NCI-H748 treated with DMSO at 0.1 percent for 48 hours (cell line): ENCODE results near the gene EXOSC1.
"Not testable (repeated sequence)": the region's sequence is repeated elsewhere in the genome, so short reads cannot be mapped to it uniquely, and the experiment has no call there.

Experiments used
- DNase-seq: peaks from one replicate; lab custom pipeline; 2025; lab: John Stamatoyannopoulos, UW

Gene EXOSC1

DNA sequence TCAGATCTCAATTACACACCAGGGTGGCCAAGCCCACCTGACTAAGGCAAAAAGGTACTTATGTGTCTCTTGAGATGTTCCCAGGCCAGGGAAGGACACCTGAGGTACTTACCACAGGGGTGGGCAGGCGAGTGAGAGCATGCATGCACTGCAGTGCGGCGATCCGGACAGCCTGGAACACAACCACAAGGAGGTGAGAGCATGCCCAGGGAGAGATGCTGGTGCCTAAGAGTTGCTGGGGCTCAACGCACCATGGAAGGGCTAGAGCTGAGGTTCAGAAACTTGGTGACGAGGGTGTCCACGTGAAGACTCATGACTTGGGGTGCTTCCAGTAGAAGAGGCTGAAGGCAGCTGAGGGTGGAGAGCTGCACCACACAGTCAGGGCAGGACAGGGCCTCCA lies 13.3 kb upstream of the EXOSC1 start:
- DNase-seq = no peak

DNA sequence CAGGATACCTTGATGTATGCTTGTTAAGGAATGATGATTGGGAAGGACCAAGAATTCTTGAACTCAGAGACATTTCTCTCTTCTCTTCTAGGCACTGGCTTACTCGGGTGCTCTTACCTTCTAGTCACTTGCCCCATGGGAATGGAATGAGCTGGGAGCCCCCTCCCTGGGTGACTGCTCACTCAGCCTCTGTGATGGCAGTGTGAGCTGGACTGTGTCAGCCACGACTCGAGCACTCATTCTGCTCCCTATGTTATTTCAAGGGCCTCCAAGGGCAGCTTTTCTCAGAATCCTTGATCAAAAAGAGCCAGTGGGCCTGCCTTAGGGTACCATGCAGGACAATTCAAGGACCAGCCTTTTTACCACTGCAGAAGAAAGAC lies 10.9 kb upstream of the EXOSC1 start:
- no peak for DNase-seq

DNA sequence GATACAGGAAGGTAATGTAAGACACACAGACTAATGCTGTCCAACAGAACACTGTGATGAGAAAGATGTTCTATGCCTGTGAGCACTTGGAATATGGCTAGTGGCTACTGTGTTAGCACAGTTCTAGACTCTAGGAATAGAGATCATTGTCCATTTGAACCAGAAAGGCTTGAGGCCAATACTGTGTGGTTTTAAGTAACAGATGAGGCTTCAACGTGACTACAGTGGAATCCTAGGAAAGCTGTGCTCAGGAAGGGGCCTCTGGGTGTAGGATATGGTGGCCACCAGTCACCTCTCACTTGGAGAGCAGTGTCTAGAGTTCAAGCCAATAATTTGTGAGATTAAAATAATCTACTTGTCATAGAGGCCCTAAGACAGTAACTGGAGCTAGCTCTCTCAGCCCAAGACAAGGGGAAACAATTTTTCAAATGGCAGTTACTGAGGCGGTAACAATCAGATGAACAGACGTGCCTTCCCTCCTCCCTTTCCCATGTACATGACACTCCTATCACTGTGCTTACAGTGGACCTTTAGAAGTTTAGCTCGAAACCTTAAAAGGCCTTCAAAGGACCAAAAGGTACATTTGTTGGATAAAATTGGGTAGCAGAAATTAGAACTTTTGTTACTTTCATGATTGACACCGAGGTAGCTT lies 10.4 kb upstream of the EXOSC1 start:
- DNase-seq = no peak

DNA sequence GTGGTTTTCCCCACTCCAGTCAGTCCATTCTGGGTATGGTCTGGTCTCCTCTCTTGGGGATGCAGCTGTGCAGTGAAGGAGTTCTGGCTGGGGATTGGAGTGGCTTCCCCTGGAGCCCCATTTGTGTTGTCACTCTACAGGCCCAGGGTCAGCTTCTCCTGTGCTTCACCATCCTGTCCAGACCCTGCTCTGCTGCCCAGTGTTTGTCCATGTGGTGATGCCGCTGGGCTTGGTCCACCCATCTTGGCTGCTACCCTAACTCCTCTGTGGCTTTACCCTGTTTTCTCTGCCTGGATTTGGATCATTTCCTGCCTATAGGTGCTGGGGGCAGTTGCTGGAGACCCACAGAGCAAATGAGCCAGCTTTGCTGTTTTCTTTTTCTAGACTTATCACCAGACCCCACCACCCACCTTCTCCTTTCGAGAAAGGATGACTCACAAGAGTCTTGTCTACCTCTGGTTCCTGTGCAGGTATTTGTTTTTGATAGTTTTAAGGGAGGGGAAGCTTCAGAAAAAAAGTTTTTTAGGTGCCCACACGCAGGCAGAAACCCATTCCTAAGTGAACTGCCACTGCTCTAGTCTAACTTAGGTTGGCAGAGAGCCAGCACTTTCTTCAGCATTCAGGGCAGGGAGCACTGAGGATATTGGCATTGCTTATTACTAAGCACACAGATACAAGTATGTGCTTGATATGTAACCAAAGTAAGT lies 8.7 kb upstream of the EXOSC1 start:
- no peak for DNase-seq

DNA sequence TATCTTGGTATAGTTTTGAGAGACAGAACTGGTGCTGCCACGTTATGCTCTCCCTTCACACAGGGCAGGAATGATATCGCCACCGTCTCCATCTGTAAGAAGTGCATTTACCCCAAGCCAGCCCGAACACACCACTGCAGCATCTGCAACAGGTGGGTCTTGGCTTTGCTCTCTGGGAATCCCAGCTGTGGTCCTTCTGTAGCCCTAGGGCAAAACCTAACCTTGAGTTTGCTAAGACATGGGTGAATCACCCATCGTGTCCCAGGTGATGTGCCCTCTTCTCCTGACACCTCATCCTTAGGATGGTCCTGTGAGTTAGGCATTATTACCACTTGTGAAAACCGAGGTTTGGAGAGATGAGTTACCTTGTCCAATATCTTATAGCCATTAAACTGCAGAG lies 6.5 kb upstream of the EXOSC1 start:
- DNase-seq = no peak

DNA sequence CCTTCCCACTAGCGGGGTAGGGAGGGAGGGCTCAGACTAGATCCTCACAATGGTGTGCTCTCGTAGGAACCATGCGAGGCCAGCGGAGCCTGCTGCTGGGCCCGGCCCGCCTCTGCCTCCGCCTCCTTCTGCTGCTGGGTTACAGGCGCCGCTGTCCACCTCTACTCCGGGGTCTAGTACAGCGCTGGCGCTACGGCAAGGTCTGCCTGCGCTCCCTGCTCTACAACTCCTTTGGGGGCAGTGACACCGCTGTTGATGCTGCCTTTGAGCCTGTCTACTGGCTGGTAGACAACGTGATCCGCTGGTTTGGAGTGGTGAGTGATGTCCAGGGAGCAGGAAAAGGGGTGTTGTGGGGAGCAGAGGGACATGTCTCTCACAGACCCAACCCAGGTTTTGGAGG lies 5.8 kb upstream of the EXOSC1 start:
- no peak for DNase-seq

DNA sequence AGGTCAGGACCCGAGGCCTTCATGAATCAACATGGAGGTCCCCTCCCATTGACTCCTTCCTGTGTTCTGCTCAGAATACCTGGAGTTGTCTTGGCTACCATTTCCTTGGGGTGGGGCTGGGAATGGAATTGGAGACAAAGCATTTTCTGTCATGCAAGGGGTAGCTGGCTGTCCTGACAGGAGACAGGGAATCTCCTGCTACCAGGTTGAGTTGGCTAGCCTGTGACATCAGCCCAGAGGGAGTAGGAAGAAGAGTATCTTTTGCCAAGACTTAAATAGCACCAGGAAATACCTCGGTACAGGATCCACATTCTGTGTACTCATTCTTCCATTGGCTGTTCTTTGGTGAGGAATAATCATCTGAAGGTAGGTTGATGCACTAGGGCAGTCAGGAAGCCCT lies 5.0 kb upstream of the EXOSC1 start:
- DNase-seq = no peak

DNA sequence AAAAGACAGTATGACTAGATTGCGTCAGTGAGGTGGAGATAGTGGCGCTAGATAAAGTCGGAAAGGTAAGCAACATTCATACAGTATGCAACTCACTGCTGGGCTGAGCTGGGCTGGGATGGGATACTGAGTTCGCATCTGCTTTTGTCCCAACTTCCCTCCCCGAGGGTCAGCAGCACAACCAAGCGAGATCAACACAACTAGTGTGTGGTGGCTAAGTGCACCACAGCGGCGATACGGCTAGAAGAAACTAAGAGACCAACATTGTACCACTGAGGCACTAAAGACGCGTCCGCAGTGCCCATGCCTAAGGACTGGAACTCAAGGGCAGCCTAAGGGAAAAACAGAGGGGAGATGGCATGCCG lies 467 bp downstream of the EXOSC1 start:
- DNase-seq = no peak

DNA sequence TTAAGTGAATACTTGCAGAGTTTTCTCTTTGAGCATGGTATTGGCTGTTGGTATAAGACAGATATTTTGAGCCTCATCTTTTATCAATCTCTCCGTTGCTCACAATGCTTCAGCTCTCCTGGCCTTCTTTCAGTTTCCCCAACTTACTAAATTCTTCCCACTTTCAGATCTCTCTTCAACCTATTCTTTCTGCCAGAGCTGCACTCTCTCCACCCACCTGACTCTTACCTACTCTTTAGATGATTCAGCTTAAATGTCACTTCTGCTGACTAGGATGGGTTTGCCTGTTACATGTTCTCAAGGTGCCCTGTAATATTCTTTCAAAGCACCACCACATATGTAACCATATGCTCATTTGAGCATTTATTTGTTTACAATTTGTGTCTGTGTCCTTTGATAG lies 1.6 kb downstream of the EXOSC1 start:
- no peak for DNase-seq

DNA sequence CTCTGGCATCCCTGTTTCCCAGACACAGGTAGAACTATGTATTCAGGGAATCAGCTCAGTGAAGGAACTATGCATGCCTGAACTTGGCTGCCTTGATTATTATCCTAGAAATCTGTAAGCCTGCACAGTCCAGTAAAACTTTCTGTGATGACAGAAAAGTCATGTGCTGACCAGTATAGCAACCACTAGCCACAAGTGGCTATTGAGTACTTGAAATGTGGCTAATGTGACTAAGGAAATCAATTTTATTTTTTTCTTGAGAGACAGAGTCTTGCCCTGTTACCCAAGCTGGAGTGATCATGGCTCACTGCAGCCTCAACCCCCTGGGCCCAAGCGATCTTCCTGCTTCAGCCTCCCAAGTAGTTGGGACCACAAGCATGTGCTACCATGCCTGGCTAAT lies 3.5 kb downstream of the EXOSC1 start:
- DNase-seq = no peak

DNA sequence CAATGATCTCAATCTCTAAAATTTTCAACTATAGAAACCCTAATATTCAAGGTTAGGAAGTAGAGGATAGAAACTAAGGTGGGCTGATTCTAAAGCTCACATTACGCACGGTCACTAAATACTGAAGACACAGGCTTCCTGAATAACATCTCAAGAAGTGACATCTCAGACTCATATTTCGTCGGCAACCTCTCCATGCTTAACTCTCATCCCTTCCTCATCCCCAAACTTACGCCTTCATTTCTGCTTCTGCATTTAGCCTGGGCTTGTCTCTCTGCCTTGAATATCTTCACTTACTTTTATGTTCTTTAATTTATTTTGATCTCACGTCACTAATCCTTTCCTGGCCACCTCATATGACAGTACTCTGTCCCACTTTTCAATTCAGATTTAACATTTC lies 10.6 kb downstream of the EXOSC1 start:
- no peak for DNase-seq

DNA sequence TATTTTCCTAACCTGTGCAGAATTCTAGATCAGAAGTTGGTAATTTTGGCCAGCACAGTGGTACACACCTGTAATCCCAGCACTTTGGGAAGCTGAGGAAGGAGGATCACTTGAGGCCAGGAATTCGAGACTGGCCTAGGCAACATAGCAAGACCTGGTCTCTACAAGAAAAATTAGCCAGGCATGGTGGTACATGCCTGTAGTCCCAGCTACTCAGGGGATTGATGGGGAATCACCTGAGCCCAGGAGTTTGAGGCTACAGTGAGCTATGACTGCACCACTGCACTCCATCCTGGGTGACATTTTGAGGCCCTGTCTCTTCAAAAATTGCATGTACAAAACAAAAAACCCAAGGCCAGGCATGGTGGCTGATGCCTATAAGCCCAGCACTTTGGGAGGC lies 11.2 kb downstream of the EXOSC1 start:
- no peak for DNase-seq

DNA sequence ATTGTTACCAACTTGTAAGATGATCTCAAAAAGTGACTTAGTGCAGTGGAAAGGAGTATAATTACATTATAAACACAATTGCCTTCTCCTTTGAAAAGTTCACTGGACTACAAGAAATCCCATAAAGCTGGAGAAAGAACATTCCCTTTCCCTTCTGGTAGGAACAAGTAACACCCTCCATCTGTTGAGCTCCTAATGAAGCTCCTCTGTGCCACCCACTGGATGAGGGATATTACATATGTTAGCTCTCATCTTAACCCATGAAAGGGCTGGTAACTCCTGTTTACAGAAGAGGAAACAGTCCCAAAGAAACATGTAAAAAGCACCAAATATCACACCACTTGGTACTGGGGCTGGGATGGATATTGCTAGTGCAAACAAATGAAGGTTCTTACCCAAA lies 11.8 kb downstream of the EXOSC1 start:
- no peak for DNase-seq

DNA sequence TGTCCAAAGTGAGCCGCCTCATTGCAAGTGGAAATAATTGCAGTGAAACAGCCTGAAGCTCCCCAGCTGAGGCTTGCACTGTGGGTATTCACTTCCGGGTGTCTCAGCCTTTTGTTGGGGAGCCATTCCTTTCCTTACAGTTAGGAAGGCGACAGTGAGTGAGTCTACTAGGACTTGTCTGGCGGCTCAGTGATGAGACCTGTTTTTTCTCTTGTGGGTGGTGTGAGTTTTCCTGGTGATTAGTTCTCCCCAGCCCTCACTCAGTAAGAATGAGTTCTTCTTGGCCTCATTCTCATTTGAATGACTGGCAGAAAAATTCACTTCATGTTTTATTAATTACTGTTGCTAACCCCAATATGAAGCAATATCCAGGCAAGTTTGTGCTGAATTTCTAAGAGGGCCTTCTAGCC lies 17.2 kb downstream of the EXOSC1 start:
- no peak for DNase-seq

DNA sequence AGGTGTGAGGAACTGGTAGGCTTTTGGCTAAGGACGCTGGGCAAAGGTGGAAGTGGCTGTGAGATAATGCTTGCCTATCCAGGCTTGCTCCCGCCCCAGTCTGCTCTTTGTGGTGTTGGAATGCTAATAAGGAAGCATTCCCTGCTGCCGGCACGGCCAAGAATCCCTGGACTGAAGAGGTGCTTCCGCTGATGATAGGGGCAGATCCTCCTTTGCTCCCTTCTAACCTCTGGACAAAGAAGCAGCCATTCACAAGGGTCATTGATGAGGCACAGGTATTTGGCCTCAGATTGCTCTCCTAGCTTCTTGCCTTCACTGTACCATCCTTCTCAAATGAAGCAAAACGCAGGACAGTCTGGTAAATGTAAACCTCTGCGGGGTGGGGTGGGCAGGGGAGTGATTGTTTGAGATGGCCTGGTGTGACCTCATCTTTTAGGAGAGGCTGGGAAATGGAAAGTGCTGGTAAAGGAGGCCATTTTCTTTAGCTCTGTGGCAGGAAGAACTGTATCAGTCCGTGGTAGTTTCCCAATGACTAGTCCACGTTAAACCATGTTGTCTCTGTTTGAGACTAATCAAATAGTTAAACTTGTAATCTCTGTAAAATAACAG lies 18.1 kb downstream of the EXOSC1 start:
- DNase-seq = no peak

DNA sequence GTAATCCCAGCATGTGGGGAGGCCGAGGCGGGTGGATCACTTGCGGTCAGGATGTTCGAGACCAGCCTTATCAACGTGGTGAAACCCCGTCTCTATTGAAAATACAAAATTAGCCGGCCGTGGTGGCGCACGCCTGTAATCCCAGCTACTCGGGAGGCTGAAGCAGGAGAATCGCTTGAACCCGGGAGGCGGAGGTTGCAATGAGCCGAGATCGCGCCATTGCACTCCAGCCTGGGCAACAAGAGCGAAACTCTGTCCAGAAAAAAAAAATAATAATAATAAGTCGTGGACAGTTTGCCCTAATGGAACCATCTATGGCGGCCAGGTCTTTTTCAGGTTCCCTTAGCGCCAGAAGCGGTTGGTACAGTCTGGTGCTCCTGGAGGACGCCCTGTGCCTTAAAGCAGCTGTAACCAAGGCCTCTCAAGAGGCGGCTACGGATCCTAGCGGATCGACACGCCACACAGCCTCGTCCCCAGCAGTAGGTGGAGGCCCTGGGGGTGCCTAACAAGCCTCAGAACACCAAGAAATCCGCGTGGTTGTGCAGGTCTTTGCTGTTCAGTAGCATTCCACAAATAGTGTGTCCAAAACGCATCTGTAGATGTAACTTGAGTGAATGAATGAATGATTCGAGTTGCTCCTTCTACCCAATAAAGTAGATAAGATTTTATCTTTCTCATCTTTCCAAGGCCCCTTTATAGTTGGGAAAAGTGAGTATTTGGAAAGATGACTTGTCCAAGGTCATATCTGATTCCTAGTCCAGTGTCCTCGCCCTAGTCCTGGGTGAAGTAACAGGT lies 18.8 kb downstream of the EXOSC1 start:
- DNase-seq = no peak

DNA sequence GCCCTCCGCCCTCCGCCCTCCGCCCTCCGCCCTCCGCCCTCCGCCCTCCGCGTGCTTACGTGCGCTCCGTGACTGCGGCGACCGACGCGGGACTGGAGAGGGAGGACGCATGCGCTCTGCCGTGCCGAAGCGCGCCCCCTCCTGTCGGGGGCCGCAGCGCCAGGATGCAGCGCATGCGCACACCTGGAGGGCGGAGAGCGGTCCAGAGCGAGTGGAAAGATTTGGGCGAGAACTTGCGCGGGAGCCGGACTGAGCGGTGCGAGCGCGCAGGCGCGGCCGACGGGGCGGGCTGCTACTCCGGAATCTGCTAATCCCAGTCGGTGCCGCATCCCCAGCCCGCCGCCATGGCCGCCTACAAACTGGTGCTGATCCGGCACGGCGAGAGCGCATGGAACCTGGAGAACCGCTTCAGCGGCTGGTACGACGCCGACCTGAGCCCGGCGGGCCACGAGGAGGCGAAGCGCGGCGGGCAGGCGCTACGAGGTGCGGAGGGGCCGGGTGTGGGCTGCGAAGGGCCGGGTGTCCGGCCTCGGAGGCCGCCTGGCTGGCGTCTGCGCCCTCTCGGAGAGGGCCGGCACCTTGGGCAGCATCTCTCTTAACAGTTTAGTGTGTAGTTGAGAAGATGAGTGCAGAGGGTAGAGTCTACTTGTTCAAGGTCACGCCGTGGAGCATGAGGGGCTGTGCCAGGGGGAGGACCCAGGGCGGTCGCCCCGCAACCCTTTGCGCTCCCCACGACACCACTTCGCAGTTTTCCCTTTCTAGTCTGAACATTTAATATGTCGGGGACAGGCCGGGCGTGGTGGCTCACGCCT lies 19.6 kb downstream of the EXOSC1 start, which contains the start of gene PGAM1:
PGAM1 (plus strand) TSS at position 228 of the 812 bp plus-strand sequence; CDS start at position 345, 117 bp downstream.
- peak; percentile 77 for DNase-seq

DNA sequence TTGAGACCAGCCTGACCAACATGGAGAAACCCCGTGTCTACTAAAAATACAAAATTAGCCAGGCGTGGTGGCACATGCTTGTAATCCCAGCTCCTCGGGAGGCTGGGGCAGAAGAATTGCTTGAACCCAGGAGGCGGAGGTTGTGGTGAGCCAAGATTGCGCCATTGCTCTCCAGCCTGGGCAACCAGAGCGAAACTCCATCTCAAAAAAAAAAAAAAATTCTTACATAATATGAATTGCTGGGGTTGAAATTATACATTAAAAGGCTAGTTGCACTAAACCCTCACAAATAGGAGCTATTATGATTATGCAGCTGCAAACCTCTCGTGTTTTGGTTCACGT lies 22.1 kb downstream of the EXOSC1 start:
- DNase-seq = not testable (repeated sequence)

DNA sequence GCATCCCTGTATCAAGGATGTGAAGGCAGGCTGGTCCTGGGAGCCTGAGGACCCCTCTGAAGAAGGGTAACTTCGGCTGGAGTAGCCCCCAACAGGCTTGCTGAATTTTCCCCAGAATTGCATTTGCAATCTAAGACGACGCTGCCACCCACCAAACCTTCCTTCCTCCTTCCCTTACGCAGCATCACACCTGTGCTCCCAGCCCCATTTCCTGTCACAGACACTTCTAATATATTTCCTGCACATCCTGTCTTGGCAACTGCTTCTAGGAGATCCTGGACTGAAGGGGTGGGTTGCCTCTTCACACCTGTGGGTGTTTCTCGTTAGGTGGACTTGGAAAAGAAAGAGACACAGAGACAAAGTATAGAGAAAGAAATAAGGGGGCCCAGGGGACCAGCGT lies 29.2 kb downstream of the EXOSC1 start:
- no peak for DNase-seq

DNA sequence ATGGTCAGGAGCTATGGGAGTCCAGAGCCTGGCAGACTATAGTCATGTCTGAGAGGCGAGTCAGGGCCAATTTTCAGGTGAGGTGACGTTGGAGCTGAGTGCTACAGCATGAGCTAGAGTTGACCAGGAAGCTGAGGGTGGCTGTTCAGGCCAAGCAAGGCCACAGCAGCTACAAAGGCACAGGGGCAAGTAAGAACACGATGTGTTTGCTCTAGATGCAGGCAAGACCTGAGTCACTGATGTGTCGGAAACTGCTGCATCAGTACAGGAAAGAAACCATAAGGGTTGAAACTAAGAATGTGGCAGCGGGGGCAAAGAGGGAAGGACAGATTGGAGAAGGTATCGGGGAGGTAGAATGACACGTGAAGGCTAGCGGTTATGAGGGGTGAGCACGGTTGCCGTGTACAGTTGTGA lies 32.9 kb downstream of the EXOSC1 start:
- DNase-seq = no peak

DNA sequence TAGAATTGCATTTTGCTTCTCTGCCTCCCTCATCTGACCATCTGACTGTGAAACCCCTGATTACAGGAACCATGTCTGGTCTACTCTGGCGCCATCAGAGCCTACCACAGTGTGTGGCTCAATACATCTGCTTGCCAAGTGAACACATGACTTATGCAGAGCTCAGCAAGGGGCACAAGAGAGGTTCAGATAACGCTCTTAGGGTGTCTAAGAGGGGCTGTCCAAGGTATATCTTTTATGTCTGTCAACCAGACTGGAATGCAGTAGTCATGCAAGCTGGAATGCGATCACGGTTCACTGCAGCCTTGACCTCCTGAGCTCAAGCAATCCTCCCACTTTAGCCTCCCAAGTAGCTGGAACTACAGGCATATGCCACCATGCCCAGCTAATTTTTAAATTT lies 34.4 kb downstream of the EXOSC1 start:
- no peak for DNase-seq

DNA sequence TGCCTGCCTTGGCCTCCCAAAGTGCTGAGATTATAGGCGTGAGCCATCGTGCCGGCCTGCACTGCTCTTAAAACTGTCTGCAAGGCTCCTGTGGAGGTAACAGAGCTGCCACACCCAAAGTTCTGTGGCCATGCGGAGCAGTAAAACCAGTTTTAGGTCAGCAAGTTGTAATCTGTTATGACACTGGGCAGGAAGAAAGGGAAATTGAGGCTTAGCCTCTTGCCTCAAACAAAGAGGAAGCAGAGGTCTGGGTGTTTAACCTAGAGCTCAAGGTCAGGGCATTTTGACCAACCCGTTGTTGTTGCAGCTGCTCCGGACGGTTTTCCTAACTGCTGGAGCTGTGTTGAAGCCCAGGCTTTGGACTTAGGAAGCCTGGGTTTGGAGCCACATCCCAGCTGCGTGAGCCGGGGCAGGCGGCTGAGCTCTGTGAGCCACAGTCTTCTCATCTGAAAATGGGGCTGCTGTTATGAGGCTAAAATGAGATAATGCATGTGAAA lies 37.3 kb downstream of the EXOSC1 start:
- no peak for DNase-seq
